Testis (tissue), 3 donors: Measurements from ENCODE around the gene ERRFI1. TPM values are rescaled to one million over a fixed set of nuclear protein-coding genes. Genes with fewer than 3 reads are reported as not detected.

Experiments
- DNase-seq: peaks from one replicate; pipeline ENCODE4 v3.0.0-alpha.2; 2019
- H3K27ac ChIP-seq, 2 donors: fragments of 200-600 bp; sonication (generic); one replicate each; pipeline ENCODE4 v1.5.1; 2019
- H3K27me3 ChIP-seq: fragments of 200-600 bp; sonication (generic); one replicate; pipeline ENCODE4 v1.5.1; 2019
- H3K36me3 ChIP-seq: fragments of 200-600 bp; sonication (generic); one replicate; pipeline ENCODE4 v1.5.1; 2017; ENCODE audit warnings: low read depth; ENCODE audit errors: missing control alignments
- H3K4me1 ChIP-seq: fragments of 200-600 bp; sonication (generic); one replicate; pipeline ENCODE4 v1.5.1; 2019
- H3K4me3 ChIP-seq, 2 donors: fragments of 200-600 bp; sonication (generic); one replicate each; pipeline ENCODE4 v1.5.1; 2017 to 2019
- H3K9me3 ChIP-seq: fragments of 200-600 bp; sonication (generic); one replicate; pipeline ENCODE4 v1.5.1; 2017
- CTCF ChIP-seq, 3 experiments: fragments of 450-650 bp in 2 of 3; fragments of 200-600 bp in 1 of 3; sonication (generic) in 1 of 3; IDR thresholded peaks; one replicate each; pipeline ENCODE4 v1.5.1; 2016 to 2019; ENCODE audit warnings: antibody characterized with exemption in 3 of 3, mild to moderate bottlenecking in 2 of 3, moderate library complexity in 1 of 3
- POLR2A ChIP-seq: fragments of 450-650 bp; IDR thresholded peaks from one replicate; pipeline ENCODE4 v1.6.1; 2017; ENCODE audit warnings: antibody characterized with exemption, mild to moderate bottlenecking, moderate library complexity
- WGBS, 2 donors: methylation state at CpG; one replicate each; pipeline ENCODE4 v1.1.5; 2018; 5-methylcytosine and 5-hydroxymethylcytosine counted together
- intact Hi-C: fragments of 100-400 bp; cut with DNase I; formaldehyde crosslinking; loops from one replicate; pipeline ENCODE4 v1.15.1; 2023; ENCODE audit warnings: low total_unique reads
- polyA plus RNA-seq: library from polyadenylated mRNA; stranded (reverse); fragments of 350-450 nt; fragmentation: Illumina TruSeq; extraction: RNeasy Lipid Tissue Mini Kit (QIAGEN cat#74804); gene quantifications from one replicate; pipeline ENCODE4 v1.2.3, GENCODE V29; 2014; ENCODE audit warnings: low read depth, low replicate concordance; ENCODE audit not compliant: insufficient read depth
- total RNA-seq, 2 donors: library from RNA; depleted of rRNA; stranded (reverse); fragments of >200 nt; gene quantifications; one replicate each; pipeline ENCODE4 v1.2.3, GENCODE V29; 2016

The ERRFI1 gene
- total and polyA plus RNA-seq, 3 donors from 2014 or later: 27.3 to 47.9 (median 43.3) TPM

- intact Hi-C loops: no loop called here
Observed at GRCh38 chr1:8033322-8033721, 7.2 kb upstream of the ERRFI1 start.

DNA sequence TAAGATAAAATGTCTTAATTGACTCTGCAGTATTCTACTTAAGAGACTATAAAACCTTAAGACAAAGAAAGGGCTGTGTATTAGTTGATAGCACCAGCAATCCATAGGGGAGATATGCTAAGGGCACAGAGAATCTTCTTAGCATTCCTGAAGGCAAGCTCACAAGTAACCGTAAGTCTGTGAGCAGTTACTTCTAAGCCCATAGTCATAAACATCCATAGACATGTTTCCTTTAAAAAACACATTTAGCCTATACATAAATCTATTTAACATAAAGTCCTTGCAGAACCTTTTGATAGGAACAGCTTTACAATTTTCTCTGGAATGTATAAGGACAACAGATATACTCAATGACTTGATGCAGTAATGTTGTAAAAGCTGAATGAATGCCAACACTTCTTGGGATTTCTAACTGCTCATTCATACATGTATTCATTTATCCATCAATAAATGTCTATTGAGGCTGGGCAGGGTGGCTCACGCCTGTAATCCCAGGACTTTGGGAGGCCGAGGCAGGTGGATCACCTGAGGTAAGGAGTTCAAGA lies 6.3 kb upstream of the ERRFI1 start:
- Histone ChIP-seq H3K9me3 (no peaks in the 10 kb centered on the region), H3K36me3 (no peaks in the 10 kb centered on the region), H3K4me3 (no peak overlapping the region), H3K27ac (no peak overlapping the region), H3K27me3 (no peaks in the 10 kb centered on the region), H3K4me1 (peaks cover 13% of the 10 kb centered on the region)
- DNase-seq: no peak
- TF ChIP-seq CTCF (IDR thresholded peaks at IDR 0.05) (no peak), POLR2A (no peak)
- 85 to 92% methylated on average over 3 of the region's 3 CpGs for WGBS, 2 donors
- intact Hi-C loops: no loop called here

More at GRCh38 chr1:8033322-8033721, 7.2 kb upstream of the ERRFI1 start:
- H3K36me3 ChIP-seq: no peaks in the 10 kb centered on the region
- DNase-seq: no peak
- WGBS, 2 donors: 91 to 95% methylated on average over 6 of the region's 6 CpGs
- no peak for TF ChIP-seq CTCF (IDR thresholded peaks at IDR 0.05)
- TF ChIP-seq POLR2A: no peak
- H3K9me3 ChIP-seq: no peaks in the 10 kb centered on the region
- H3K4me1 ChIP-seq: peaks cover 4% of the 10 kb centered on the region
- H3K27ac ChIP-seq: no peak overlapping the region
- H3K4me3 ChIP-seq: no peak overlapping the region
- no peaks in the 10 kb centered on the region for H3K27me3 ChIP-seq

- H3K36me3 ChIP-seq: no peaks in the 10 kb centered on the region
- no peak overlapping the region for H3K4me3 ChIP-seq
- DNase-seq: no peak
- intact Hi-C loops: no loop called here
- H3K27ac ChIP-seq: no peak overlapping the region
- no peaks in the 10 kb centered on the region for H3K27me3 ChIP-seq
- TF ChIP-seq CTCF (IDR thresholded peaks at IDR 0.05) (peak; percentile 20 to 68 (median 67)), POLR2A (no peak)
- WGBS, 2 donors: 75 to 82% methylated on average over 9 of the region's 9 CpGs
- H3K4me1 ChIP-seq: peaks cover 18% of the 10 kb centered on the region
- no peaks in the 10 kb centered on the region for H3K9me3 ChIP-seq
Observed at GRCh38 chr1:8031176-8031785, 5.2 kb upstream of the ERRFI1 start.

GRCh38 chr1:8028571-8028910 lies 2.4 kb upstream of the ERRFI1 start:
- Histone ChIP-seq H3K36me3 (no peaks in the 10 kb centered on the region), H3K27ac (peak overlapping the region in 1 of 2 donors; percentile 89), H3K4me1 (peaks cover 21% of the 10 kb centered on the region), H3K9me3 (no peaks in the 10 kb centered on the region), H3K4me3 (no peak overlapping the region), H3K27me3 (no peaks in the 10 kb centered on the region)
- peak in 1 of 3 experiments; percentile 0 for TF ChIP-seq CTCF (IDR thresholded peaks at IDR 0.05)
- no peak for TF ChIP-seq POLR2A
- WGBS, 2 donors: 46 to 57% methylated on average over 1 of the region's 1 CpG
- intact Hi-C loops: loop anchor here (10.0 kb wide), 1 partner anchor 286 kb away; the partner anchor contains the start of gene SLC45A1
- DNase-seq: no peak
